Glutamatergic neuron (in vitro differentiated cells): ENCODE results near the gene LIN37. TPM values are rescaled to one million over a fixed set of nuclear protein-coding genes. Genes with fewer than 3 reads are reported as not detected.

Experiments used
- DNase-seq: peaks from one replicate; pipeline ENCODE4 v3.0.0; 2022
- H3K27ac Mint-ChIP-seq: one replicate; pipeline ENCODE4 v1.8.0; 2020; ENCODE audit warnings: mild to moderate bottlenecking, mixed read lengths, inconsistent platforms; ENCODE audit not compliant: unreplicated experiment
- H3K27me3 Mint-ChIP-seq: one replicate; pipeline ENCODE4 v1.8.0; 2020; ENCODE audit warnings: mild to moderate bottlenecking, moderate library complexity, mixed read lengths, inconsistent platforms; ENCODE audit not compliant: unreplicated experiment
- H3K36me3 Mint-ChIP-seq: one replicate; pipeline ENCODE4 v1.8.0; 2020; ENCODE audit warnings: mild to moderate bottlenecking, mixed read lengths, inconsistent platforms; ENCODE audit not compliant: unreplicated experiment
- H3K4me1 Mint-ChIP-seq: one replicate; pipeline ENCODE4 v1.8.0; 2020; ENCODE audit warnings: mild to moderate bottlenecking, low read depth, mixed read lengths, inconsistent platforms; ENCODE audit not compliant: unreplicated experiment
- H3K4me3 Mint-ChIP-seq: one replicate; pipeline ENCODE4 v1.8.0; 2020; ENCODE audit warnings: mild to moderate bottlenecking, mixed read lengths, inconsistent platforms; ENCODE audit not compliant: unreplicated experiment
- H3K9me3 Mint-ChIP-seq: one replicate; pipeline ENCODE4 v1.8.0; 2020; ENCODE audit warnings: mild to moderate bottlenecking, moderate library complexity, mixed read lengths, inconsistent platforms; ENCODE audit not compliant: unreplicated experiment
- CTCF ChIP-seq: fragments of 200-600 bp; sonication (generic); IDR thresholded peaks from one replicate; pipeline ENCODE4 v1.5.0; 2021; ENCODE audit not compliant: partially characterized antibody, unreplicated experiment
- total RNA-seq: library from RNA; stranded (reverse); fragmentation: NEBNext Ultra II Directional; extraction: Animal tissue kit (Norgen Biotek cat#: 25700); gene quantifications from one replicate; pipeline ENCODE4 v1.2.1, GENCODE V29; 2021; ENCODE audit not compliant: unreplicated experiment

Gene LIN37
- total RNA-seq, 1 donor from 2014 or later, result 29.8 TPM

- peaks cover 4% of the 10 kb centered on the region for H3K27me3 Mint-ChIP-seq
- H3K36me3 Mint-ChIP-seq, result no peaks in the 10 kb centered on the region
- no peak for TF ChIP-seq CTCF
- peaks cover 7% of the 10 kb centered on the region for H3K9me3 Mint-ChIP-seq
- no peaks in the 10 kb centered on the region for H3K4me1 Mint-ChIP-seq
- no peak overlapping the region for H3K27ac Mint-ChIP-seq
- DNase-seq, result no peak
- no peak overlapping the region for H3K4me3 Mint-ChIP-seq
These were observed 20.2 kb upstream of the LIN37 start for GRCh38 chr19:35727956-35728706.

DNA sequence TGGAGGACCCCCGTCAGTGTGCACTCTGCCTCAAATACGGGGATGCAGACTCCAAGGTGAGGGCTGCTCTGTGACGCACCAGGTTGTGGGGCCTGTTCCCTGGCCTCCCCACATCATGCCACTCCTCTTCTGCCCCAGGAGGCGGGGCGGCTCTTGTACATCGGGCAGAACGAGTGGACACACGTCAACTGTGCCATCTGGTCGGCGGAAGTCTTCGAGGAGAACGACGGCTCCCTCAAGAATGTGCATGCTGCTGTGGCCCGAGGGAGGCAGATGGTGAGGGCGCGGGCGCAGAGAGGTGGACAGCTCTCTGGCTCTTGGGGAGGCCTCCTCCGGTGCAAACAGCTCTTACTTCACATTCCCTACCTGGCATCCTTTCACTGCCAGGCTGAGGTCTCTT is 19.4 kb upstream of the LIN37 start:
- no peaks in the 10 kb centered on the region for H3K36me3 Mint-ChIP-seq
- H3K27me3 Mint-ChIP-seq, result peaks cover 5% of the 10 kb centered on the region
- no peaks in the 10 kb centered on the region for H3K4me1 Mint-ChIP-seq
- no peak overlapping the region for H3K4me3 Mint-ChIP-seq
- TF ChIP-seq CTCF, result no peak
- peaks cover 4% of the 10 kb centered on the region for H3K9me3 Mint-ChIP-seq
- no peak overlapping the region for H3K27ac Mint-ChIP-seq
- DNase-seq, result no peak

GRCh38 chr19:35729763-35730162 is 18.6 kb upstream of the LIN37 start:
- Mint-ChIP-seq H3K27me3 (peaks cover 10% of the 10 kb centered on the region), H3K27ac (no peak overlapping the region), H3K36me3 (no peaks in the 10 kb centered on the region), H3K4me3 (no peak overlapping the region), H3K9me3 (peaks cover 3% of the 10 kb centered on the region), H3K4me1 (no peaks in the 10 kb centered on the region)
- no peak for DNase-seq
- no peak for TF ChIP-seq CTCF

- Mint-ChIP-seq H3K4me1 (no peaks in the 10 kb centered on the region), H3K9me3 (peaks cover 3% of the 10 kb centered on the region), H3K4me3 (no peak overlapping the region), H3K36me3 (no peaks in the 10 kb centered on the region), H3K27ac (no peak overlapping the region), H3K27me3 (peaks cover 10% of the 10 kb centered on the region)
- no peak for DNase-seq
- TF ChIP-seq CTCF, result no peak
These were observed 18.1 kb upstream of the LIN37 start for GRCh38 chr19:35730326-35730725.

DNA sequence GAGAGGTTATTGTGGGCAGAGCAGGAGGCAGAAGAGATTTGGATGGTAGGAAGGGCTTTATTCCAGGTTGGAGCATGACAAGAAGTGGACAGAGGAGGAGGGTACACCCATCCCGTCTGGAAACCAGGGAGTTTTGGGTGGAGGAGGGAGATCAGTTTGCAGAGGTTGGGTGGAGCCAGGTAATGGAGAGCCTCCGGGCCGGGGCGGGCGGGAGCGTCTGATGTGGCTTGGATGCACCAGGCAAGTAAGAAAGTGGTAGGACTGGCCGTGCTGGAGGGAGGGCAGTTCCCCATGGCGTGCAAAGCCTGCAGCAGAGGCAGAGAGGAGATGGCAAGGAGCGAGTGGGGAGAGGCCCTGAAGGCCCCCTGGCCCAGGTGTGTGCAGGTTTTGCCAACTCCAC is 17.0 kb upstream of the LIN37 start:
- no peak for DNase-seq
- no peak overlapping the region for H3K27ac Mint-ChIP-seq
- peaks cover 10% of the 10 kb centered on the region for H3K27me3 Mint-ChIP-seq
- H3K36me3 Mint-ChIP-seq, result peaks cover 4% of the 10 kb centered on the region
- no peak for TF ChIP-seq CTCF
- H3K4me3 Mint-ChIP-seq, result no peak overlapping the region
- peaks cover 3% of the 10 kb centered on the region for H3K9me3 Mint-ChIP-seq
- no peaks in the 10 kb centered on the region for H3K4me1 Mint-ChIP-seq
